IMR-90 (cell line): Measurements from ENCODE around the gene ADAMTS14.

Source experiments
- CTCF ChIP-seq: conservative IDR thresholded peaks from 2 replicates; pipeline ENCODE4 v1.5.1; 2012; ENCODE audit warnings: mild to moderate bottlenecking, low read depth, low read length, improper control_type of control experiment
- MAZ ChIP-seq: IDR thresholded peaks from 2 replicates; pipeline ENCODE4 v1.6.1; 2012; ENCODE audit warnings: low read depth, mild to moderate bottlenecking, low read length, improper control_type of control experiment, moderate library complexity, borderline replicate concordance
- POLR2A ChIP-seq: IDR thresholded peaks from 2 replicates; pipeline ENCODE4 v1.6.1; 2012; ENCODE audit warnings: mild to moderate bottlenecking, low read depth, low read length
- RCOR1 ChIP-seq: IDR thresholded peaks from 2 replicates; pipeline ENCODE4 v1.6.1; 2012; ENCODE audit warnings: mild to moderate bottlenecking, low read length, improper control_type of control experiment; ENCODE audit not compliant: insufficient replicate concordance
- RFX5 ChIP-seq: IDR thresholded peaks from 2 replicates; pipeline ENCODE4 v1.8.0; 2012; ENCODE audit warnings: low read depth, mild to moderate bottlenecking, low read length, moderate library complexity
- TF ChIP-seq, protein P1 (sequence below): fragments of 150-350 bp; IDR thresholded peaks from 2 replicates; pipeline ENCODE4 v1.6.1; 2016; ENCODE audit warnings: low read depth, mild to moderate bottlenecking, low read length, moderate library complexity, borderline replicate concordance
- TF ChIP-seq, protein P2 (sequence below): fragments of 150-350 bp; IDR thresholded peaks from 2 replicates; pipeline ENCODE4 v1.6.1; 2017; ENCODE audit warnings: mild to moderate bottlenecking, antibody characterized with exemption, low read length, low read depth

GRCh38 chr10:70795613-70796012 is 123.3 kb downstream of the ADAMTS14 start:
- no peak for TF ChIP-seq CTCF
- TF ChIP-seq, protein P1, sequence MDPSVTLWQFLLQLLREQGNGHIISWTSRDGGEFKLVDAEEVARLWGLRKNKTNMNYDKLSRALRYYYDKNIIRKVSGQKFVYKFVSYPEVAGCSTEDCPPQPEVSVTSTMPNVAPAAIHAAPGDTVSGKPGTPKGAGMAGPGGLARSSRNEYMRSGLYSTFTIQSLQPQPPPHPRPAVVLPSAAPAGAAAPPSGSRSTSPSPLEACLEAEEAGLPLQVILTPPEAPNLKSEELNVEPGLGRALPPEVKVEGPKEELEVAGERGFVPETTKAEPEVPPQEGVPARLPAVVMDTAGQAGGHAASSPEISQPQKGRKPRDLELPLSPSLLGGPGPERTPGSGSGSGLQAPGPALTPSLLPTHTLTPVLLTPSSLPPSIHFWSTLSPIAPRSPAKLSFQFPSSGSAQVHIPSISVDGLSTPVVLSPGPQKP = no peak
- TF ChIP-seq POLR2A = no peak
- TF ChIP-seq, protein P2, sequence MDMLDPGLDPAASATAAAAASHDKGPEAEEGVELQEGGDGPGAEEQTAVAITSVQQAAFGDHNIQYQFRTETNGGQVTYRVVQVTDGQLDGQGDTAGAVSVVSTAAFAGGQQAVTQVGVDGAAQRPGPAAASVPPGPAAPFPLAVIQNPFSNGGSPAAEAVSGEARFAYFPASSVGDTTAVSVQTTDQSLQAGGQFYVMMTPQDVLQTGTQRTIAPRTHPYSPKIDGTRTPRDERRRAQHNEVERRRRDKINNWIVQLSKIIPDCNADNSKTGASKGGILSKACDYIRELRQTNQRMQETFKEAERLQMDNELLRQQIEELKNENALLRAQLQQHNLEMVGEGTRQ = no peak
- TF ChIP-seq RCOR1 = no peak
- TF ChIP-seq RFX5 = no peak
- no peak for TF ChIP-seq MAZ
